ENCODE data around the gene ZCCHC2. TPM values are rescaled to one million over a fixed set of nuclear protein-coding genes. Genes with fewer than 3 reads are reported as not detected.

ZCCHC2 gene
- total and polyA plus RNA-seq, 2 of the 13 experiments (the other 11 are each of a cell fraction or from before 2014, with no cell fraction given) = 62.5 to 76.1 TPM

- no peak for TF ChIP-seq ZNF451 (CRISPR knock-in tag; IDR thresholded peaks at IDR 0.05)
- TF ChIP-seq JUND (CRISPR knock-in tag; IDR thresholded peaks at IDR 0.05) = peak; percentile 59; the same call in 1 of the 2 replicates
- TF ChIP-seq, protein P1, sequence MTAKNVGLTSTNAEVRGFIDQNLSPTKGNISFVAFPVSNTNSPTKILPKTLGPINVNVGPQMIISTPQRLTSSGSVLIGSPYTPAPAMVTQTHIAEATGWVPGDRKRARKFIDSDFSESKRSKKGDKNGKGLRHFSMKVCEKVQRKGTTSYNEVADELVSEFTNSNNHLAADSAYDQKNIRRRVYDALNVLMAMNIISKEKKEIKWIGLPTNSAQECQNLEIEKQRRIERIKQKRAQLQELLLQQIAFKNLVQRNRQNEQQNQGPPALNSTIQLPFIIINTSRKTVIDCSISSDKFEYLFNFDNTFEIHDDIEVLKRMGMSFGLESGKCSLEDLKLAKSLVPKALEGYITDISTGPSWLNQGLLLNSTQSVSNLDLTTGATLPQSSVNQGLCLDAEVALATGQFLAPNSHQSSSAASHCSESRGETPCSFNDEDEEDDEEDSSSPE (CRISPR knock-in tag; IDR thresholded peaks at IDR 0.05) = peak; percentile 75
- TF ChIP-seq, protein P2, sequence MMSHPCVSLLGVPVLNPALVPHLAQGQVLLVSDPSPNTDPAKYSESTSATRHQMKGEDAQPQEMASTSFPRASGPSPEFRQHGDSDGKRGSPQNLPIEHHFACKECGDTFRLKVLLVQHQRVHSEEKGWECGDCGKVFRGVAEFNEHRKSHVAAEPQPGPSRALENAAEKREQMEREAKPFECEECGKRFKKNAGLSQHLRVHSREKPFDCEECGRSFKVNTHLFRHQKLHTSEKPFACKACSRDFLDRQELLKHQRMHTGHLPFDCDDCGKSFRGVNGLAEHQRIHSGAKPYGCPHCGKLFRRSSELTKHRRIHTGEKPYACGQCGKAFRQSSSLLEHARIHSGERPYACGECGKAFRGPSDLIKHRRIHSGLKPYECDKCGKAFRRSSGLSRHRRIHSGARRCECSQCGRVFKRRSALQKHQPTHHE (CRISPR knock-in tag; IDR thresholded peaks at IDR 0.05; ENCODE audit: borderline replicate concordance) = no peak; the same call in 1 of the 2 replicates
- peak; percentile 96; the same call in 2 of the 3 replicates for TF ChIP-seq MXI1 (IDR thresholded peaks at IDR 0.05; ENCODE audit: borderline replicate concordance, low read depth, low read length)
- TF ChIP-seq ZNF776 (CRISPR knock-in tag; IDR thresholded peaks at IDR 0.05) = peak; percentile 29; the same call in 1 of the 2 replicates
- peak; percentile 64 for TF ChIP-seq POGZ (CRISPR knock-in tag; IDR thresholded peaks at IDR 0.05)
- TF ChIP-seq PHF8 (CRISPR knock-in tag; IDR thresholded peaks at IDR 0.05) = peak; percentile 59; the same call in 1 of the 2 replicates
- TF ChIP-seq, protein P3, sequence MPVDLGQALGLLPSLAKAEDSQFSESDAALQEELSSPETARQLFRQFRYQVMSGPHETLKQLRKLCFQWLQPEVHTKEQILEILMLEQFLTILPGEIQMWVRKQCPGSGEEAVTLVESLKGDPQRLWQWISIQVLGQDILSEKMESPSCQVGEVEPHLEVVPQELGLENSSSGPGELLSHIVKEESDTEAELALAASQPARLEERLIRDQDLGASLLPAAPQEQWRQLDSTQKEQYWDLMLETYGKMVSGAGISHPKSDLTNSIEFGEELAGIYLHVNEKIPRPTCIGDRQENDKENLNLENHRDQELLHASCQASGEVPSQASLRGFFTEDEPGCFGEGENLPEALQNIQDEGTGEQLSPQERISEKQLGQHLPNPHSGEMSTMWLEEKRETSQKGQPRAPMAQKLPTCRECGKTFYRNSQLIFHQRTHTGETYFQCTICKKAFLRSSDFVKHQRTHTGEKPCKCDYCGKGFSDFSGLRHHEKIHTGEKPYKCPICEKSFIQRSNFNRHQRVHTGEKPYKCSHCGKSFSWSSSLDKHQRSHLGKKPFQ (CRISPR knock-in tag; IDR thresholded peaks at IDR 0.05; ENCODE audit: insufficient replicate concordance) = peak; percentile 74
- TF ChIP-seq USF2 (IDR thresholded peaks at IDR 0.05; ENCODE audit: low read depth, low read length) = peak; percentile 86
- peak; percentile 58 for TF ChIP-seq USF2 (CRISPR knock-in tag; IDR thresholded peaks at IDR 0.05; ENCODE audit: borderline replicate concordance)
- no peak for TF ChIP-seq SOX13 (IDR thresholded peaks at IDR 0.05)
- TF ChIP-seq SOX13 (CRISPR knock-in tag; conservative IDR thresholded peaks at IDR 0.05 in 1 of 2, IDR thresholded peaks at IDR 0.05 in 1 of 2) = no peak; a peak in 1 of 4 replicates
- TF ChIP-seq, protein P4, sequence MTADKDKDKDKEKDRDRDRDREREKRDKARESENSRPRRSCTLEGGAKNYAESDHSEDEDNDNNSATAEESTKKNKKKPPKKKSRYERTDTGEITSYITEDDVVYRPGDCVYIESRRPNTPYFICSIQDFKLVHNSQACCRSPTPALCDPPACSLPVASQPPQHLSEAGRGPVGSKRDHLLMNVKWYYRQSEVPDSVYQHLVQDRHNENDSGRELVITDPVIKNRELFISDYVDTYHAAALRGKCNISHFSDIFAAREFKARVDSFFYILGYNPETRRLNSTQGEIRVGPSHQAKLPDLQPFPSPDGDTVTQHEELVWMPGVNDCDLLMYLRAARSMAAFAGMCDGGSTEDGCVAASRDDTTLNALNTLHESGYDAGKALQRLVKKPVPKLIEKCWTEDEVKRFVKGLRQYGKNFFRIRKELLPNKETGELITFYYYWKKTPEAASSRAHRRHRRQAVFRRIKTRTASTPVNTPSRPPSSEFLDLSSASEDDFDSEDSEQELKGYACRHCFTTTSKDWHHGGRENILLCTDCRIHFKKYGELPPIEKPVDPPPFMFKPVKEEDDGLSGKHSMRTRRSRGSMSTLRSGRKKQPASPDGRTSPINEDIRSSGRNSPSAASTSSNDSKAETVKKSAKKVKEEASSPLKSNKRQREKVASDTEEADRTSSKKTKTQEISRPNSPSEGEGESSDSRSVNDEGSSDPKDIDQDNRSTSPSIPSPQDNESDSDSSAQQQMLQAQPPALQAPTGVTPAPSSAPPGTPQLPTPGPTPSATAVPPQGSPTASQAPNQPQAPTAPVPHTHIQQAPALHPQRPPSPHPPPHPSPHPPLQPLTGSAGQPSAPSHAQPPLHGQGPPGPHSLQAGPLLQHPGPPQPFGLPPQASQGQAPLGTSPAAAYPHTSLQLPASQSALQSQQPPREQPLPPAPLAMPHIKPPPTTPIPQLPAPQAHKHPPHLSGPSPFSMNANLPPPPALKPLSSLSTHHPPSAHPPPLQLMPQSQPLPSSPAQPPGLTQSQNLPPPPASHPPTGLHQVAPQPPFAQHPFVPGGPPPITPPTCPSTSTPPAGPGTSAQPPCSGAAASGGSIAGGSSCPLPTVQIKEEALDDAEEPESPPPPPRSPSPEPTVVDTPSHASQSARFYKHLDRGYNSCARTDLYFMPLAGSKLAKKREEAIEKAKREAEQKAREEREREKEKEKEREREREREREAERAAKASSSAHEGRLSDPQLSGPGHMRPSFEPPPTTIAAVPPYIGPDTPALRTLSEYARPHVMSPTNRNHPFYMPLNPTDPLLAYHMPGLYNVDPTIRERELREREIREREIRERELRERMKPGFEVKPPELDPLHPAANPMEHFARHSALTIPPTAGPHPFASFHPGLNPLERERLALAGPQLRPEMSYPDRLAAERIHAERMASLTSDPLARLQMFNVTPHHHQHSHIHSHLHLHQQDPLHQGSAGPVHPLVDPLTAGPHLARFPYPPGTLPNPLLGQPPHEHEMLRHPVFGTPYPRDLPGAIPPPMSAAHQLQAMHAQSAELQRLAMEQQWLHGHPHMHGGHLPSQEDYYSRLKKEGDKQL (CRISPR knock-in tag; IDR thresholded peaks at IDR 0.05; ENCODE audit: low read depth) = 0 out of 2 replicates have a peak, but pooled peaks have one; percentile 40
- TF ChIP-seq NCOA2 (CRISPR knock-in tag; IDR thresholded peaks at IDR 0.05) = peak; percentile 34; the same call in 1 of the 2 replicates
- no peak for TF ChIP-seq SALL2 (CRISPR knock-in tag; IDR thresholded peaks at IDR 0.05)
Observed at GRCh38 chr18:62526098-62527025, 3.5 kb downstream of the ZCCHC2 start (continued).
